Measurements from ENCODE around the gene ABCG8.
"Not testable (repeated sequence)": the region's sequence is repeated elsewhere in the genome, so short reads cannot be mapped to it uniquely, and the experiment has no call there.

ABCG8 gene

DNA sequence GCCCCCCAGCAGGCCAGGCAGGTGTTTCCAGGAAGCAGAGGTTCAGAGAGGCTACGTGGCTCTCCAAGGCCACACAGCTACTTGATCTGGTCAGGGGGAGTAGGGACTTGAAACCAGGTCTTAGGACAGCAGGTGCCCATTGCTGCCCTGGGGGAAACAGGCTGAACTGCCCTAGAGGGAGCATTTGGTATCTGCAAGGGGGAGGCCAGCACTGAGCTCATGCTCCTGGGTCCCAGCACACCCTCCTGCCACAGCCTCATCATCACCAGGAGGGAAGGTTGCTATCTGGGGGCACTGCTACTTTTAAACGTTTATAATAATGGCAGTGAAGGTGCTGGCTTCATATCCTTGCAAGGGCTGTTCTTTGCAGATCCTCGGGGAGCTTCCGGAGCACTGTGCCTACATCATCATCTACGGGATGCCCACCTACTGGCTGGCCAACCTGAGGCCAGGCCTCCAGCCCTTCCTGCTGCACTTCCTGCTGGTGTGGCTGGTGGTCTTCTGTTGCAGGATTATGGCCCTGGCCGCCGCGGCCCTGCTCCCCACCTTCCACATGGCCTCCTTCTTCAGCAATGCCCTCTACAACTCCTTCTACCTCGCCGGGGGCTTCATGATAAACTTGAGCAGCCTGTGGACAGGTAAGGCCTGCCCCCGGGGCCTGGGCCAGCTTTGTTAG lies 36.1 kb downstream of the ABCG8 start:
- no peak for DNase-seq (ENCODE audit: low read depth)

DNA sequence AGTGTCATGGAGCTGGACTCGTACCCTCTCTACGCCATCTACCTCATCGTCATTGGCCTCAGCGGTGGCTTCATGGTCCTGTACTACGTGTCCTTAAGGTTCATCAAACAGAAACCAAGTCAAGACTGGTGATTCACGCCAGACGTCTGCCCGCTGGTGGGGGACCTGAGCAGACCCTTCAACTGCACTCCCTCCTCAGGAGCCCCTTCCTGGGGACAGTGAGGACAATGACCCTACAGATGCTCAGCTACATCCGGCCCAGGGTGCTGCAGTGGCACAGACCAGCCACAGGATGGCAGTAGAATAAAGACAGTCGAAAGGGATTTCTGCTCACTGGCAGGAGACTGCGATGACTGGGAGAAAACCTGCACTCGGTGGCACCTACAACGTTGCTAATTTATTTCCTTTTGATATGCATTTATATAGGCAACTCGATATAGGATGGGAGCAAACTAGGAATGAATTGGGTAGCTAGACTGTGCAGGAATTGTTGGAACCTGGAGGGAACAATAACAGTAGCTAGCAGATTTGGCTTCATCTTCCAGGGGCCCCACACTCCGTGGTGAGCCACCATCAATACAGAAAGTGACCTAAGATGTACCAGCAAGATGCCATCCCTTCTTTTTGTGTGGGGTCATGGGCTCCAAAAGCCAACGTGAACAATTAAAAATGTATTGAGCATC lies 39.2 kb downstream of the ABCG8 start:
- peak; percentile 20 for DNase-seq (ENCODE audit: low read depth)

DNA sequence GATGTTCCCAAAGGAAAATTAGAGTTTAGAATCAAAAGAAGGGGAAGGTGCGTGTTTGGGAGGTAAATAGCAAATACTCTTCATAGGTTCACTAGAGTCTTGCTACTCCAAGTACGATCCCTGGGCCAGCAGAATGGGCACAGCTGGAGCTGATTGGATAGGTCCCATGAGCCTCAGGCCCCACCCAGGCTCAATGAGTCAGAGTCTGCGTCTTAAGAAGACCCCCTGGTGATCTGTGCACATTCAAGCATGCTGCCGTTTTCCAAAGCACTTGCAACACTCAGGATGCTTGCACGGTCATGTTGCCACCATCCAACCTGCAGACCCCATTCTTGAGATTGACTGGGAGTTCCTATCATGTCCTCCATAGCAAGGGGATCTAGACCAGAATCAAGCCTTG lies 40.5 kb downstream of the ABCG8 start:
- no peak for DNase-seq (ENCODE audit: low read depth)

DNA sequence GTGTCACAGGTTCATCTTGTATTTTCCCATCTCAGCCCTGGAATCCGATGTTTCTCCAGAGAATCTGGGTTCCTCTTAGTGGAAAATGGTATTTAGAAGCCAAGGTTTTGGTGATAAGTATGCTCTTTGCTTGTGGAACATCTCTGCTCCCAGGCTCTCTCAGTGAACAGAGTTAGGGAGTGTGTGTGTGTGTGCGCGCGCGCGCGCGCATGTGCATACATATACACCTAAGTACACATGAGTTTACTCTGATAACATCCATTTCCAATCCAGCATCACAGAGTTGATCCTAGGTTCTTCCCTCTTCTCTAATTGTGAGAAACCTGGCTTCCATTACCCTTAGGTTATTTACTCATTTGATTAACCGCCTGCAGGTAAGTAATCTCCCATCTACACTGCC lies 41.7 kb downstream of the ABCG8 start:
- DNase-seq (ENCODE audit: low read depth): no peak

DNA sequence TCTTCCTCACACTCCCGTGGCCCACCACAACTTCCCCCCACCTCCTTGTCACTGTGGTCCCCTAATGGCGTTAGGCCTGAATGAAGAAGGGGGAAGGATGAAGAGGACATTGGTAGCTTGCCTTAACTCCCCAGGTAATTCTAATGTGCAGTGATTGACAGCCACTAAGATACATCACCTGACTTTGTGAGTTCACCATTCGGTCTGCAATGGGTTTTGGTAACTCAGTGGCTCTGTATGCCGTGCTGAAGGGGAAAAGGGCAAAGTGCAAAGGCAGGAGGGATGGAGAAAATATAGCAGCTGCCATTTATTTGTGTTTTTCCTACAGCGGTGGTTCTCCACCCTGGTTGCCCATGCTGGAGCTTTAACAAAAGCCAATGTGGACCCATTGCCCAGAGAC lies 42.2 kb downstream of the ABCG8 start:
- no peak for DNase-seq (ENCODE audit: low read depth)

DNA sequence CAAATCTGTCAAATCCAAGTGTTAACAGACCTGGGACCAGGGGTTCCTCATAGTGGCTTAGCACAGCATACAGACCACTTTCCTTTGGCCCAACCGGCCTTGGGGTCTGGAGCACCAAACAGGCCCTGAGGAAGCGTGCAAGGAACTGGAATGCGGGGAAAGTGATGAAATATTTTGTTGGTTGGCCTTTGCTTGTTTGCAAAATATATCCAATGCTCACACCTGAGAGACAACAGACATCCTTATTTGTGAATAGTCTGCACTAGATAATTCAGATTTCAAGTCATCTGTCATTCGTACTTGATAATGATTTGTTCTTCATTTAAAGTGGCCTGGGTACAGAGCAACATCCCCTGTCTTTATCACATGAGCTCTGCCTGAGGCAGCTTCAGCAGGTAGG lies 43.5 kb downstream of the ABCG8 start:
- DNase-seq (ENCODE audit: low read depth): no peak

DNA sequence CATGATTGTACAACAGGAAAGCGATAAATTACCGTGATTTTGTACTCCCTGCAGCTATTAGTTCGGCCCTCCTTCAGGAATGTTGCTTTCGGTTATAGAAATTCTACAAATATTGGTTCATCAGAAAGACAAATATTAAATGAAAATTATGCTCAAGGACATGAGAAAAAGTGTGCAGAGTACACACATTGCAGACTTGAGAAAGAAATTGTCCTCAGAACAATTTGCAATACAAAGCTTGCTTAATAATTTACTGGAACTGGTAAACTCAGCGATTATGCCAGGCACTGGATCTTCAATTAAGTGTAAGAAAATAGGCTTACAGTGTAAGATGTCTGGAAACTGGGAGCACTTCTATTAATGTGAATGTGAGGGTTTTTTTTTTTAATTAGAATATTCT lies 45.9 kb downstream of the ABCG8 start:
- DNase-seq (ENCODE audit: low read depth): no peak

DNA sequence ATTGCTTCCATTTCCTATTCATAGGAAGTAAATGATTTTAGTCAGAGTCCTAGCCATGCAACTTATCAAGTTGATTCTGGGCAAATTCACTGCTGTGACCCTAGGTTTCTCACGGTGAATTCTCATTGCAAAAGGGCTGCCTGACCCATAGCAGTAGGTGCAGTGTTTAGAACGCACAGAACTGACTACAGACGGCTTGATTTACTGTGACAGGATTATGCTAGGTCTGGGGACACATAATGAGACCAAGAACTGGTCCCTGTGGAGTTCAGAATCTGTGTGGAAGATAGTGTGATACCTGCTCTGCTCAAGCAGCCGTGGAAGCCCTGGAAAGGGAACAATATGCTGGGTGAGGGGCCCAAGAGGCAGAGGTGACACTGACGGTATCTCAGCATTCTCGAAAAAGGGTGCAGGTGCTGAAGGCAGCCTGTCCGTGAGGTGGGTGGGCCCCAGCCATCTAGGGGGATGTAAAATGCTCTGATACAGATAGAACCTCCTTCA lies 46.4 kb downstream of the ABCG8 start:
- DNase-seq (ENCODE audit: low read depth): no peak

DNA sequence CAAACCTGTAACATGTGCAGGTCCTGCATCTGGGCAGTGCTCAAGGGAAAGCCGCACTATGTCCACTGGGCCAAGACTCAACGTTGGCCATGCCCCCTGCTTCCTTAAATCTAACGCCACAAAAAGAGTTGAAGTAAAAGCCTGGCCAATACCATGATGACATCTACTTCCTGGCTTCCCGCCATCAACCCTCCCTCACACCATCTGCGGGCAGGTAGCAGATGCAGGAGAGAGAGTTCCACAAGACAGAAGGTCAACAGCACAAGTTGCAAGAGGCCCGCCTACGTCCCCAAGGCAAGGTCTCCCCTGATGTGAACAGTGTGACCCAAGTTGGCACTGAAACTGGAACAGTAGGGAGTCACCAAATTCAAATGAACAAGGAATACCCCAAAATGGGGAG lies 48.4 kb downstream of the ABCG8 start:
- no peak for DNase-seq (ENCODE audit: low read depth)

DNA sequence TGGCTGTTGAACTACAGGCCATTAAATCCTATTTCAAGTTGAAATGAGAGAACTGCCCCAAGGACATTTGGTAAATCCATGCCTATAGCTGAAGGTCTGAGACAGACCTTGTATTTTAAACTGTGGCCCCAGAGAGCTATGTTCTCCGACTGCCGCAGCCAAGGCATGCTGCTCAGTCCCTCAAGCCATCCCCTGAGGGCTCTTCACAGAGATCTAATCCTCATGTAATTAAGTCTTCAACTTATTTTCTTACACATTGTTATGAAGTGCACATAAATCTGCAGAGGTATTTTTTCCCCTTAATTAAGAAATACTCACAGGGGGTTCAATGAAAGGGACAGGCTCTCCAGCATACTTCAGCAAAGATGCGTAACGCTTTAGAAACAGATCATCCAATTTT lies 50.6 kb downstream of the ABCG8 start:
- no peak for DNase-seq (ENCODE audit: low read depth)

DNA sequence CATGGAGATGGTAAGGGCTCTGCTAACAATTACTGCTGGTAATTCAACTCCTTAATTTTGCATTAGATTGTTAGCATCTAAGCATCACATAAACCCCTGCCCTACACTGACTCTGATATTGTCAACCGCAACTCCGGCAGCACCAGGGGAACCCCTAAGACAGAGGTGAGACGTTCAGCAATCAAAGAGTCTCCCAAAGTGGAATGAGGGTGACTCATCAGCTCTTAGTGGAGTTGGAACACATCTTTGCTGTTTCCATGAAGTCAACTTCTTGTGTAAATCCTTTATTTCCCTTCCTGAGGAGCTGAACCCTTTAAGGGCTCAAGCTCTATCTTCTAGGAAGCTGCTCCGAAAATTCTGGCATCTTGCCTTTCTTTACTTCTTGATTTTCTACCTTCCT lies 52.1 kb downstream of the ABCG8 start:
- DNase-seq (ENCODE audit: low read depth): no peak

DNA sequence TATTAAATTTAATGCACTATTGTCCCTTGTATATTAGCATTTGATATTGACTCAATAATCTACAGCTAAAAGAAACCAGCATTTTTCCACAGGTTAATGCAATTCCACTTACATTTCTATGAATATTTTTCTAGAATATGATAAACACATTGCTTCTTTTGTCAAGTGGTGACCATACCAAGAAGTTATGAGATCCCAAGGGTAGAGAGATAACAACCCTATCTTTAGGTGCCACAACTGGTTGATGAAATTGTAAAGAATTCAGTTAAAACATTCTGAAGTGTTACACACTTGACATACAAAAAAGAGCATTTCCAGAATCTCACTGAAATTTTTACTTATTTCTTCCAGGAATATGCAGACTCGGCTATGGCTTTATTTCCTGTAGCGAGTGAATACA lies 56.0 kb downstream of the ABCG8 start:
- DNase-seq (ENCODE audit: low read depth): no peak

DNA sequence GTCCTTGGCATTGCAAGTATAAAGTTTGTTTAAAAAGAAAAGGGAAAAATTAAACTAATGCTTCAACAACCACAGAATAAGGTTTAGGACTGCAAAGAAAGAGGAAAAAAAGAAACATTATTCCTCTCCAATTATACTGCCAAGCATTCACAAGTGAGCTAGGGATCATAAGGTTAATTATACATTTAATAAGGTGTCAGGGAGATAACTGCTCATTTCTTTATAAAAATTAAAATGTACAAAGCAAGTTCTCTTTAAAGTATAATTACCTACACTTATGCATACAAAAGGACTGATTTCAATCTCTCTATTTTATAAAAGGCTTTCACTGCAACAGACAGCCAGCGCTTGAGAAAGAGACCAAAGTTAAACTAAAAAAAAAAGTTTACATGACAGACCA lies 58.1 kb downstream of the ABCG8 start:
- DNase-seq (ENCODE audit: low read depth): no peak

DNA sequence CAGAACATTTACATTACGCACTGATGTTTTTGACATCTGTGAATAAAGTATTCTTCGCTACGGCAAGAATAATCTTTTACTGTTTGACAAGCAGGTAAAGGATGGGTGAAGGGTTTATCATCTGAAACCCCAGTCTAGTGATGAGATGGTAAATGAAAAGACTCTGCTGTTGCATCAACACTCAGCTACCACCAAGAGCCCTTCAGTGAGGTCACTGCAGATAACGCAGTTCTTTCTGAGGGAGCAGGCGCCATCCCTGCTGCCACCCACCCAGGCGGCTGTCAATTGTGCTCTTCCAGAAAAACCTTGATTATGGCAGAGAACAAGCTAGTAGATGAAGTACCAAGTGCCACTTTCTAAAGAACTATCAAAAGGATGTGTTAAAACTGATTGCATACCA lies 58.7 kb downstream of the ABCG8 start:
- DNase-seq (ENCODE audit: low read depth): no peak

DNA sequence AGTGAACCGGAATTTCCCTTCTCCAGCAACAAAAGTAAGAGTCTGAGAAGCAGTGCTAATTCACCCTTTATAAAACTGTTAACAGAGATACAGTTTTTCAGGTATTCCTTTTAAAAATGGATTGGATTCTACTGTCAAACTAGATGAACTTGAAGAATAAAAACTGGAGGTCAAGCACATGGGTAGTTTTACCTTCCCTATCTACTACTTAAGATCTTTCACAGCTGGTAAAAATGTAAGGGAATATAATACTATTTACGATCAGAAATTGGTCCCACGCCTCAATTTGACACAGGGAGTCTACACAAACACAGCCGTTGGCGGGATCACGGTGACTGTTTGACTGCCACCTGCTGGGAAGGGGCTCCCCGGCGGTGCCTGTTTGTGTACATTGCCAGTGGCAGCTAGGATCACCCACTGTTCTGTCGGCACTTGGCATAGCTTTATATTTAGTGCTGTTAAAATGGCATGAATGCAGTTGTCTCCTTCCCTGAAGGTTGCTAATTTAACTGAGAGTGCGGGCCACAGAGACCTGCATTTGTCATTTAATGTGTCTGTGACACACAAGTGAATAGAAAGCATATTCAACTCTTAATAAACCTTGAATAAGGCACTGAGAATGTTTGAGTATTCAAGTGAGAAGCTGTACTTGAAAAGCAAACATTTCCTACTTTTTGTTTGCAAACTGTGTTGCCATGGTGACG lies 59.5 kb downstream of the ABCG8 start:
- no peak for DNase-seq (ENCODE audit: low read depth)

DNA sequence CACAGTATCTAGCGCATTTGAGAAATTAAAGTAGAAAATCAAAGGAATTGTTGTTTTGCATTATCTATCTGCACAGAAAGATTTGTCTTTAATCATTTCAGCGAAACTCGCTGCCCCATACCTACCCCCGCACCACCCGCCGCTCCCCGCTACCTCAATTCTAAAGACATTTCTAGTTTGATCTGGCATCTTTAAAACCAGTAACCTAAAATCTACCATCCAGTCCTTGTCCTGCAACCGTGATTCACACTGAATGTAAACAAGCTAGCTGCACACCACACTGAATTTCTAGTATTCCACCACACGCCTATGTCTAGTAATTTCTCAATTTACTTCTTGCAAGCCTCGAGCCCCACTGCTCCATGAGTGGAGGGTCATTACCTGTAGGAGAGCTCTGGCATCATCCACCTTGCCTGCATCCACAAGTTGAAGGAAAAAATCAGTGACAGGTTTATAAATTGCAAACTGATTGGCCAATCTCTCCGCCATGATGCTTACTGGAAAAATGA lies 60.1 kb downstream of the ABCG8 start:
- DNase-seq (ENCODE audit: low read depth): no peak

DNA sequence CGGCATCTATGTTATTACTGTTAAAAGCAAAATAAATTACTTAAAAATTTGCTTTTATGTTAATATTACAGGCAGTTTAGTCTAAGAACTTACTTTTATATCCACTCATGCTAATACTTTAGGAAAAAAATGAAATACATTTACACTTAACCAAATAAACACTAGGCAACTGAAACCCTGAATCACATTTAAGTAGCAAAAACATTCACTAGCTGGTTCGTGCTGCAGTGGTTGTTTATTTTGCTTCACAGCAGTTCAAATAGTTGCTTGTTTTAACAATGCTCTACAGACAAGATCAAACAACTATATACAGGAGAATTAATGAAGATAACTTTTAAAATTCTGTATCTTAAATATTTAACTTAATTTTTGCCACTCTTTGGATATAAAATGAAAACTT lies 60.8 kb downstream of the ABCG8 start:
- no peak for DNase-seq (ENCODE audit: low read depth)

DNA sequence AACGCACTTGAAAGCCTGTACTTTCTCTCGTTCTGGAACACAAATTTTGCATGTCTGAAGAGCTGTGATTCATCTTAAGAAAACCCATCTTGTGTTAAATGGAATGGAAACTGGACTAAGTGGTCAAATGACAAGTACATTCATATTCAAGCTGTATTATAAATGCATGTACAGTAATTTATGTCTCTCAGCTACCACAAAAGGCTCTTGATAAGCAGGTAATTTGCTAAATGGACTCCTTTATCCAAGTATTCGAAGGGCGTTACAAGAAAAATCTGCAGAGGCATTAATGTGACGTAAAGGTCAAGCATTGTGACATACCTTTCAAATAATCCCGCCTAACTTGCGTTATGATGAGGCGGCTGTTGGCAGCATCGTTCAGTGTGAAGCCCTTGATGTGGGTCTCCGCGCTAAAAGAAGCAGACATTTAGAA lies 66.6 kb downstream of the ABCG8 start:
- DNase-seq (ENCODE audit: low read depth): no peak

DNA sequence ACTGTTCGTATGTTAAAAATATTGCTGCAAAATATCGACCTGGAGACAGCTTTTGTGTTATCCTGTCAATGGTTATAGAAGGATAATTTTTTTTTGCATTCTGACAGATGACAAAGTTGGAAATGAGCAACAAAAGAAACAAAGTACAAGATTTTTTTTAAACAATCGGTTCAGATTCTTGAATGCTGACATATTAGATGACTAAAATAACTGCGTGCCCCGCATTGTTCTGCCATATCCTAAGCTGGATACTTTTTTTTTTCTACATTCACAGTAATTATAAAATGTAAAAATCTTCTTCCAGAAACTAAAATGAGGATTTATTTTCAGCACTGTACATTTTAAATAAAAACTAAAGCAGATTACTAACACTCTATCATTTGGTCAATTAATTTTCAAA lies 67.1 kb downstream of the ABCG8 start:
- no peak for DNase-seq (ENCODE audit: low read depth)

DNA sequence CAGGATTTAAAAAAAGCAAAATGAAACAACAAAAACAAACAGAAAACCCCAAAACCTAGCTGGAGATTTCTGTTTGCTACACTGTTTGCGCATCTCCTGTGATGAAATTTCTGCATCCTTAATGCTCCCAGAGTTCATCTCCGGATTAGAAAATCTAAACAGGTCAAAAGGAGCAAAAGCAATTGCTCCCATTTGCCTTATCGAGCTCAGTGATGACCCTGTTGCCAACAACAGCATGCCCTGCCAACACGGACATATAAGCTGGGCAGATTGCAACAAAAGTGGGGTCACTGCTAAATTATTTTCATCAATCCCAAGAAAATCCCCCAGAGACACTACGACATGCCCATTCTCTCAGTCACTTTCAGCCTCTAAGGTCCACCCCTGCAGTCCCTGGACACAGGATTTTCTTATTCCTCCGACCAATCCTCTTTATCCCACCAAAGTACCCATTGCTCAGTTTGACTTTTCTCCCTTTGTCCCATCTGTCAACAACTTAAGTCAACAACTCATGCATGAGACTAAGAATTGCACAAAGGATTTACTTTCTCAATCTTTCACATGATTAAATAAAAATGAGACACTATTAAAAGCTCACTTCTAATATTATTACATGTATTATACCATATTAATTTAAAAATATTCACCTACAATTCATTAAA lies 67.8 kb downstream of the ABCG8 start:
- no peak for DNase-seq (ENCODE audit: low read depth)

DNA sequence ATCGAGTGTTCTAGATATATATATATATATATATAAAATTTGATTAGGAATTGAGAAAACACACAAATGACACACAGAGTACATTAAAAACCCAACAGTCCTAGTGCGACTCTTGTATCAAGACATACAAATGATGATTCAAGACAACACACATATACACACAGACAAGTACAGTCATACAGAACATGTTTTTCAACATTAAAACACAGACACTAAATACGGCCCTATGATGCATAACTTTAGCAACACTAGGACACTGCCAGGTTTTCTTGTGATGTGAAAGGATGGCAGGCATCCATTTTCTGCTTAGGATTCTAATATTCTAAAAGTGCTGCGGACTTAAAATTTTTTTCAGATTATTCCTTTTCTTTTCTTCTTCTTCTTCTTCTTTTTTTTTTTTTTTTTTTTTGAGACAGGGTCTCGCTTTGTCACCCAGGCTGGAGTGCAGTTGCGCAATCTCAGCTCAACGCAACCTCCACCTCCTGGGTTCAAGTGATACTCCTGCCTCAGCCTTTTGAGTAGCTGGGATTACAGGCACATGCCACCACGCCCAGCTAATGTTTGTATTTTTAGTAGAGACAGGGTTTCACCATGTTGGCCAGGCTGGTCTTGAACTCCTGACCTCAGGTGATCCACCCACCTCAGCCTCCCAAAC lies 72.5 kb downstream of the ABCG8 start:
- DNase-seq (ENCODE audit: low read depth): not testable (repeated sequence)

DNA sequence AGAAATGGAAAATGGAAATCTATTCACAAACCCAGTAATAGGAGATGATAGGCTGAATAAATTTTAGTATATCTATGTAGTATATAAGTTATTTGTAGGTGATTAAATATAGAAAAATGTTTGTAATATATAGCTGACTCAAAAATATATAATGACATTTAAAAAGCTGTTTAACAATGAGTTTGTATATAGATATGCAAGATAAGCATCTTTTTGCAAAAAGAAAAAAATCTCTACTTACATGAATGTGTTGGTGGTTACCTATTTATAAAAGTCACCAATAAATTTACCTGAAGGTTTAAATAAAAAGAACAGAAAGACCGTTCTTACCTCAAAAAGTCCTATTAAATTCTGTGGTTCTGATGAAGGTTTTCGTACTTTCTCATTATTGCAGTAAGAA lies 85.7 kb downstream of the ABCG8 start:
- DNase-seq (ENCODE audit: low read depth): no peak
